GM21529 (cell line): ENCODE results near the gene FBXO8.

Source experiments
- ATAC-seq: cut with Tn5 transposase; IDR thresholded peaks from one replicate; pipeline ENCODE4 v1.9.1; 2021; ENCODE audit not compliant: unreplicated experiment

Gene FBXO8

DNA sequence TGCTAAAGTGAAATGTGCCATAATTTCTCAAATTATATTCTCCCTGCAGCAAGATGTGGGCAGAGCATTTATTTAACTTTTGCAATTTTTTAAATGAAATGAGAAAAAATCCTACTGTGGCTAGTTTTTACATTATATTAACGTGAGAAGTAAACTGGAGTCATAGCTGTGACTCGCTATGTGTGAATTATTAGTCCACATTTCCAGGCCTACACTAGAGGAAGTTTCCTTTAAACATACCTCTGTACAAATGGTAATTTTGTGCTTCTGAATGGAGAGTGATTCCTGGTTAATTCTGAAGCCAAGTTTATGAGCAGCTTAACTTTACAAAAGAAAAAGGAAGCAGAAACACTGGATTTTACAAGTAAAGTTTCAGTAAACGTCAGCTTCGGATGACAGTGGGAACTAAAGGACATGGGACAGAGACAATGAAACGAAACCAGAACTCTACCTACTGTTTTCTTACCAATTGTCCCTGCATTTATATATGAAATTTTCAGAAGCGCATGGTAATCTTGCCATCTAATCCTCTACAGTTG is 72.4 kb downstream of the FBXO8 start:
- ATAC-seq: no peak

GRCh38 chr4:174210354-174210753 is 73.1 kb downstream of the FBXO8 start:
- no peak for ATAC-seq

- no peak for ATAC-seq
Observed at GRCh38 chr4:174209341-174209740, 74.1 kb downstream of the FBXO8 start.

- ATAC-seq: no peak
Observed at GRCh38 chr4:174207367-174207766, 76.1 kb downstream of the FBXO8 start.

DNA sequence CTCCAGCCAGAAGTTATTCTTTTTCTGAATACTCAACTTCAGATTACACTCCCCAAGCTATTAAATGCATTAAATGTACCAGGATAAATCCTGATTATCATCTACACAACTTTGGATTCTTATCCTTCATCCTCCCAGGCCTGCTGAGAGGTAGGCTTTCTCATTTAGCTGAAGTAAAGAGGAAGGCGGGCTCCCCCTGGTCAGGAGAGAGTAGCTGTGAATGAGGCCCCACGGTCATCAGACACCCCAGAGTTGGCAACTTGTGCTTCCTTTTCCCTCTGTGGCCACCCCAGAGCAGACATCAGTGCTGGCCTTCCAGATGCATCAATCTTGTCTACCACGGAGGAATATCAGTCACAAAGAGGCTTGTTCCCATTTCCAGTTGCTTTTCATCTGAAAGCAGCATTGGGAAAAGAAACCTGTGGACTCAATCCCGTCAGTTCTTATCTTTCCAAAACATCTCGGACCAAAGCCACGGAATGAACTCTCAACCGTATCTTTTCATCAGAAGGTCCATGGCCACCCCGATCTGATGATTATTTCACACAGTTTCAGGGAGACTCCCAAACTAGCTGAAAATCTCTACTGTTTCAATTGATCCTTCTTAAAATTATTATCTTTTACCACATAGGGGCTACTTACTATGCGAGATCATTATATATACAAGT is 79.2 kb downstream of the FBXO8 start:
- no peak for ATAC-seq

- no peak for ATAC-seq
Observed at GRCh38 chr4:174201871-174202270, 81.6 kb downstream of the FBXO8 start.

- ATAC-seq: no peak
Observed at GRCh38 chr4:174199735-174200134, 83.7 kb downstream of the FBXO8 start.

GRCh38 chr4:174198828-174199227 is 84.6 kb downstream of the FBXO8 start:
- ATAC-seq: no peak

DNA sequence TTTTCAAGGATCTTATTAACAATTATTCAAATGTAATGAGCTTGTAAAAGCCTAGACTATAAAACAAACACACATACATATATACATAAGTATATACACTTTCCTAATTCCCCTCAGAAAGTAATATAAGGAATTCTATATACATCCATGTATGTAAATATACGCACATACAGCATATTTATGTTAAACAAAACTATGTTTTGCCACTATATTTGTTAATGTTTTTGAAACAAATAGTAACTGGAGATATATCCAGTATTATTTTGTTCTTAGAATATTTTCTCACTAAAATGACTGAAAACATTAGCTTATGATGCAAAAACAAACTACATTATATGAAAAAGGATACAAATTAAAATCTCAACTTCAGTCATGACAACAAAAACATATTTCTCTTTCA is 85.1 kb downstream of the FBXO8 start:
- ATAC-seq: no peak

DNA sequence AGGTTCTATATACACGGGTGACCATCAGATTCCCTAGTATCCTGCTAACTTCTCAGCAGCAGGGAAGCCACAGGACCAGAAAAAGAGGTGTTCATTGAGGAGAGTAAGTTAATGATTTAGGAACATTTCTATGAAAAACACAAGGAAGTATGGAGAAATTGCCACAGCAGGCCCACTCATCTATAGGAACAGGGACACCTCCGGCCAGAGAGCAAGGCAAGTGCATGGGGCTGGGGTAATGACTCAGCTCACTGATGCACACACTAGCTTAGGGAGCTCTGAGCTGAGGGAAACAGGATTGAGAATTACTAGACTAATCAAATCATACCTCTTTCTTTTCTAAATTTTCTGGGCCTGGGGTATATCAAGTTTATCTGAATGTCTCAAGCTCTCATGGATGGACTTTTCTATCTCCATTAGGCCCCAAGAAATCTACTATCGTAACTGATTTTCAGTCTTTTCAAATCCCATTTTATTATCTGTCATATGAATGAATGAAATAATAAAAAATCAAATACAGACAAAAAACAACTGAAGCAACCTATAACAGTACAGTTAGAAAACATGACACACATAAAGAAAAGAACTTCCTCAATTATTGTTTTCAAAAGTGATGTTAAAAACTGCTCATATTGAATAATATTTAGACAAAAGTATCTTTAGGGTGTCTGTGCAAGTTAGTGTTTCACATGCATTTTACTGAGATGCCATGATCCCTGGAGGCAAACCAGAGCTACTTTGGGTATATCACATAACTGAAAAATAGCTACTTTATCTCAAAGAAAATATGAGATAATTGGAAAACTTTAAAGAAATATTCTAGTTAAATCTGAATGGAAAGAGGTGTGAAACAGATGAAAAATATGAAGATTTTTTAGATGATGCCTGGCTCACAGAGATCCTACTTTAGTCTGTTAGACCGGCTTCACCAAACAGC is 89.8 kb downstream of the FBXO8 start:
- ATAC-seq: no peak

GRCh38 chr4:174192943-174193342 is 90.5 kb downstream of the FBXO8 start:
- no peak for ATAC-seq

- no peak for ATAC-seq
Observed at GRCh38 chr4:174190832-174191500, 92.5 kb downstream of the FBXO8 start.

- ATAC-seq: no peak
Observed at GRCh38 chr4:174189392-174190015, 94.0 kb downstream of the FBXO8 start.
